ENCODE results near the gene ACO2.
"Not testable (repeated sequence)": the region's sequence is repeated elsewhere in the genome, so short reads cannot be mapped to it uniquely, and the experiment has no call there.

ACO2 gene

DNA sequence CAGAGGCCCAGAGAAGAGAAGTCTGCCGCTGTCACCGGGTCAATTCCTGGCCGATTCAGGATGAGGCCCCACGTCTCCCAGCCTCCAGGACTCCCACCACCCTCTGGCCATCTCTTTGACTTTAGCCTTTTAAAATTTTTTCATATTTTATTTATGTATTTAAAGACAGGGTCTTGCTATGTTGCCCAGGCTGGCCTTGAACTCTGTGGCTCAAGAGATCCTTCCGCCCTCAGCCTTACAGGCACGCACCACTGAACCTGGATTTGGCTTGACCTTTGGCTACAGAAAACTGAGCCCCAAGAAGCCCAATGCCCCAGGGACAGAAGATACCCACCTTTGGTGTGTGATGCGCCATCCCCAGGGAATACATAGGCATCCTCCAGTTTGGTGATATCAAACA lies 71.4 kb downstream of the ACO2 start:
- DNase-seq (ENCODE audit: low read depth): no peak

DNA sequence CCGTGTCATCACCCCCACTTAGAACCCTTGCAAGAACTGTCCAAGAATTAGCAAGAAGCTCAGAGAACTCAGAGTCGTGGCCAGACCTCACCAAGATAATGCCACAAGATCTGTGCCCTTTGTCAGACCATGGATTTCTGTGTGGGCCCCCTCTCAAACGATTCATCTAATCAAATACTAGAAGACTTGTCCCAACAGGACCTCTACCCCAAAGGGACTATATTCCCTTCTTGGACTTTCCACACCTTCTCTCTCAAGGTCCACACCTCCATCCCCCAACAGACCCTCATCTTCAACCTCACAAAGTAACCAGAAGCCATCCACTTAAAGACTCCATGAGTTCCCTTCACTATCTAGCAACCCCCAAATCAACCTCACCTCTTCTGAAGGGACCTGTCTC lies 72.6 kb downstream of the ACO2 start:
- DNase-seq (ENCODE audit: low read depth): no peak

- DNase-seq (ENCODE audit: low read depth): no peak
Observed at GRCh38 chr22:41542224-41542623, 73.3 kb downstream of the ACO2 start.

- peak; percentile 96 for DNase-seq (ENCODE audit: low read depth)
Observed at GRCh38 chr22:41543854-41544670, 75.1 kb downstream of the ACO2 start, which contains the start of gene POLR3H. TSS of gene POLR3H (minus strand) at chr22:41544470. CDS start at chr22:41544101, 369 bp downstream.

DNA sequence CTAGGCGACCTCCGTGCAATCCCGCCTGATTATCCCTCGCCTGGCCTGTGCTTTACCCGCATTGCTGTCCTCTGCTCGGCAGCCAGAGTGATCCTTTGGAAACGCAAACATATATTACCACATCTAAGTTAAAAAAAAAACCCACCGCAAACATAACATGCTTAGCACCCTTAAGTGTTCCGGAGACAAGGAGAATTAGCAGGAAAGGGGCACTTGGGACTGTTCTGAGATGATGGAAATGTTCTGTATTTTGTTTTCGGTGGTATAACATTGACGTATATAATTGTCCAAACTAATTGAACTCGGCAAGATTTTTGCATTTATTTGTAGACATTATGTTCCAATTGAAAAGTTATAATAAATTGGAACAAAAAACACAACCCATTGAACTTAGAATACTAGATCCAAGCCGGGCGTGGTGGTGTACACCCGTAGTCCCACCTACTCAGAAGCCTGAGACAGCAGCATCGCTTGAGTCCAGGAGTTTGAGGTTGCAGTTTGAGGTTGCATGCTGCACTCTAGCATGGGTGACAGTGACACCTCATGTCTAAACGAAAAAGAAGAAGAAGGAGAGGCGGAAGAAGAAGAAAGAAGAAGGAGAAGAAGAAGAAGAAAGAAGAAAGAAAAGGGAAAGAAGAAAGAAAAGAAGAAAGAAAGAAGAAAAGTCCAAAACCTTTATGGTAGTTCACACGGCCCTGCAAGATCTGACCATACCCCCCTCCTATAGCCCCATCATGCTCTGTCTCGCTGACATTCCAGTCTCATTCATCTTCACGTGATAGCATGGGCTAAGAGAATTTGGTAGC lies 76.0 kb downstream of the ACO2 start:
- no peak for DNase-seq (ENCODE audit: low read depth)

- DNase-seq (ENCODE audit: low read depth): no peak
Observed at GRCh38 chr22:41548830-41549211, 79.9 kb downstream of the ACO2 start.

GRCh38 chr22:41550952-41551491 lies 82.1 kb downstream of the ACO2 start:
- DNase-seq (ENCODE audit: low read depth): no peak

DNA sequence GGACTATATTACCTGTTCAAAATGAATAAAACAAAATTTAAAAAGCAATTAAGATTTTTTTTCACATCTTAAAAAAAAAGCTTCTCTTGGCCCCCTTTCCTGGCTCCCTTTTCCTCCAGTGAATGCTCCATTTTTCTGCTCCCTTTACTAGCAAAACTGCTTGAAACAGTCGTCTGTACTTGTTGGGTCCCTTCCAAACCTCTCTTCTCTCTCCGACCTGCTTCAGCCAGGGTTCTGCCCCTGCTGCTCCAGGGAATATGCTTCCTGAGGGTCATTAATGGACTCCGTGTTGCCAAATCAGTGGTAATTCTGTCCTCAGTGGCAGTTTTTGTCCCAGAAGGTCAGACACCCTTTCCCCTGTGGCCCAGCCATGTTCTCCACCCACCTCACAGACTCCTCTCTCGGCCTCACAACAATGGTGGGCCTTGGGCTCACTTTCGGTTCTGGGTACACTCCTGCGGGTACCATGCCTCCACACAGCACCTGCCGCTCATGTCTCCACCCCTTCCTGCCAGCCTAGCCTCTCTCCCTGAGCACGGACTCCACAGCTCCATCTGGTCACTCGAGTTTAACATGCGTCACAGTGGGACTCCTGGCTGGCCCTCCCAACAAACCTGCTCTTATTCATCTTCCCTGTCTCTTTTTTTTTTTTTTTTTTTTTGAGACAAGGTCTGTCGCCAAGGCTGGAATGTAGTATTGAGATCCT lies 83.1 kb downstream of the ACO2 start:
- DNase-seq (ENCODE audit: low read depth): no peak

DNA sequence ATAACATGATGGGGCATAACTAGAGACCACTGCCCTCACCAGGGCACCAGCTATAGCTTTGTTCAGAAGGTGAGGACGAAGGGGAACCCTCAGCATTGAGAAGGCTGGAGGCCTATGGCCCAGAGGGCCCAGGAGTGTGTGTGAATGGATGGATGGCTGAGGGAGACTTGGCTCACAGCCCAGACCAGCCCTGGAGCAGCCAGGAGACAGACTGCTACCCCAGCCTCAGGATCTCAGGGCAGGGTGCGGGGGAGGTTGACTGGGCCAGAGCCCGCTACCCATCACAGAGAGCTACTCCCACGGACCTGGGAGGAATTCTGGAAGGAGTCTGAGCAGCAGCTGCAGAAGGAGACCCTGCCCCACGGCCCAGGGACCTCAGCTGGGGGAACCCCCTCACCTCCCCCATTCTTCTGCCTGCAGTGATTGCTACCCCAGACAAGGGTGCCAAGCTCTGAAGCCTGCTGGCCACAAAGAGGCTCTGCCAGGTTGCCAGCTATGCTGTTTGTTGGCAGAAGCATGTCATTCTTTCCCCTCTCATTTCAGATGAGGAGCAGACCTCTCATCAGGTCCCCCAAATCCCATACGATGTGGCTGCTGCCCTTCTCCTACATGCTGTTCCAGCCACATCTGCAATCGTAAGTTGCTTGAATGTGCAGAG lies 86.5 kb downstream of the ACO2 start:
- no peak for DNase-seq (ENCODE audit: low read depth)

GRCh38 chr22:41556561-41556960 lies 87.6 kb downstream of the ACO2 start:
- no peak for DNase-seq (ENCODE audit: low read depth)

DNA sequence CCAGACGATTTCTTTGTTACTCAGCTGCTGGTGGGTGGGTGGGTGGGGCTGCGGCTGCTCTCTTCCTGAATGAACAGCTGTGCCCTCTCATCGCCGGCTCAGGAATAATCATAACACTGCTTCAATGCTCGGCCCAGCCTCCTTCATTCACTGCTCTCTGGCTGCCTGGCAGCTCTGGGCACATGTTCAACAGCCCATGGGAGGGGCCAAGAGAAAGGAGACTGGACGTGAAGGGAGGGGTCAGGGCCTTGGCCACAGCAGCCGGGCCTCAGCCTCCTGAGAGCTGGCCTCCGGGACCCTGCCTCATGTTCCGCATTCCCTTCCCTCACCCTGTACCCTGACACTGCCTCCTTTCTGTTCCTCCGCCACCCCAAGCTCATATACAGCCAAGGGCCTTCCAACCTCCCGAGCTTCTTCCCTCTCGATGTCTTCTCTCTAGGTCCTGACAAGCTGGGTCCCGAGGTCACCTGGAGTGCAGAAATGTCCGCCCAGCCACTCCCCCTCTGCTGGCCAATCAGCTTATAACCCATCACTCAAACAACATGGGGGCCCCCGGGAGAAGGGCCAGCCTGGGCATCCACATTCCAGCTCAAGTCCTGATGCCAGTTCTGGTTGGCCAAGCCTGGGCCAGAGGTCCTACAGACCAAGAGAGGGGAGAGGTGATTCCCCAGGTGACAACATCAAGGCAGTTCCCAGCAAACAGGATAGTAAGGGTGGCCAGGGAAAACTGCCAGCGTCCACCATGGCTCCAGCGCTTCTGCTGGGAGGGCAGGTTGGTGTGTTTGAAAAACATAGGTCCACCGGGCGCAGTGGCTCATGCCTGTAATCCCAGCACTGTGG lies 88.7 kb downstream of the ACO2 start:
- DNase-seq (ENCODE audit: low read depth): no peak

DNA sequence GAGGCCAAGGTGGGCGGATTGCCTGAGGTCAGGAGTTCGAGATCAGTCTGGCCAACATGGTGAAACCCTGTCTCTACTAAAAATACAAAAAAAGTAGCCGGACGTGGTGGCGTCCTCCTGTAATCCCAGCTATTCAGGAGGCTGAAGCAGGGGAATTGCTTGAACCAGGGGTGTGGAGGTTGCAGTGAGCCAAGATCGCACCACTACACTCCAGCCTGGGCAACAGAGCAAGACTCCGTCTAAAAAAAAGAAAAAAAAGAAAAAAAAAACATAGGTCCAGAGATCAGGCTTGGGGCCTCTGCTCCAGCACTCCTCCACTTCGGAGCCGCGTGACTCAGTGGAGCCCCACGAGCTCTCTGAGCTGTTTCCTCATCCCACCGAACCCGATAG lies 89.3 kb downstream of the ACO2 start:
- DNase-seq (ENCODE audit: low read depth): not testable (repeated sequence)

GRCh38 chr22:41560095-41560471 lies 91.2 kb downstream of the ACO2 start:
- no peak for DNase-seq (ENCODE audit: low read depth)

GRCh38 chr22:41561335-41561734 lies 92.4 kb downstream of the ACO2 start:
- no peak for DNase-seq (ENCODE audit: low read depth)

DNA sequence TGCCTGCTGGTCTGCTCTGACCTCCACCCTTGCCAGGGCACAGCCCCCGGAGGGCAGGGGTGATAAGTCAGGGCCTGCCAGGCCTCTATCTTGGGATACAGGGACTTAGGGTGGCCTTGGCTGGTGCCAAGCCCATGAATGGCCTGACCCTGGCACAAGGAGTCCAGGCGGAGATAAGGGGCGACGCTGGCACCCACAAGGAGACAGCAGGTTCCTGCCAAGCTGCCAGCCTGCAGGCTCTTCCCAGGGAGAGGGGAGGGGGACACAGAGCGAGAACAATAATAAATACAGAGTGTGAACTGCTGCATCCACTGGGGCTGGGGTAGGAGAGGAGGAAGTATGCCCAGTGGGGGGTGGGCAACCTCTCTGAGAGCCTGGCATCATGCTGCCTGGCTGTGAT lies 92.9 kb downstream of the ACO2 start:
- DNase-seq (ENCODE audit: low read depth): no peak

GRCh38 chr22:41562461-41562860 lies 93.5 kb downstream of the ACO2 start:
- no peak for DNase-seq (ENCODE audit: low read depth)

DNA sequence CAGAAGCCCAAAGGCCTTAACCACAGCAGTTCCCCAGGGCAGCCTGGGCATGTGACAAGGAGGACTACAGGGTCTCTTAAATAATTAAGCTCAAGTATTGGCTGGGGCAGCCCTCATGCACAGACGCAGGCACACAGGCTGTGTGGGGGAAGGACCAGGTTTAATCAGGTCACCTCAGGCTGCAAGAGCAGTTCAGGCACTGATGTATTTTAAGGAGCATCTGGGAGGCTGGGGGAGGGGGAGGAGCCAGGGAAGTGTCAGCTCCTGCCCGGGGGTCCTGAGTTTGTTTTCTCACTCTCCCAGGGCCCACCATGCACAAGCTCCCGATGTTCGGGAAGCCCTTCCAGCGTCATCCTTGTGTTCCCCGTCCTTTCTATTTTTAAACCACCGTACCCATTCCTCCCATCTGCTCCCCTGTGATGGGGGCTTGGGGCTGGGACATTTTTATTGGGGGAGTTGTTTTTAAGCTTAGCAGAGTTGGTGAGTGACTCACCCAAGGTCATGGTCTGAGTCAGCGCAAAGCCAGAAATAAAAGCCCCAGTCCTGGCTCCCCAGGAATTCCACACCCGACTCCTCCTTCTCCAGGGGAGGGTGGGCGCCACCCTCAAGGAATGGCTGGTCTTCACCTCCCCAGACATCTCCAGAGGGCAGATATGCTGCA lies 94.3 kb downstream of the ACO2 start:
- no peak for DNase-seq (ENCODE audit: low read depth)

DNA sequence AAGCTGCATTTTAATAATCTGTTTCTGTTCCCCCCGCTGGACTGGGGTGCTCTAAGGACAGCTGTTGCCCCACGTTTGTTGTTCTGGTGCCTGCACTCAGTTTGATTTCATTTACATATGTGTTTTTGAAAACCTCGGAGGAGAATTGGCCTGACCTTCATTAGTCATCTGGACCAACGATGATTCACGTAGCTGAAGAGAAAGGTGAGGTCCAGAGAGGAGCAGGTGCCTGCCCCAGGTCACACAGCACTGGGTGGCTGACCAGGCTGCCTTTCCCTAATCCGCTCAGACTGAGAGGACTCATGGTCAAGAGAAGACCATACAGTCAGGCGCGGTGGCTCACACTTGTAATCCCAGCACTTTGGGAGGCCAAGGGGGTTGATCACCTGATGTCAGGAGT lies 95.6 kb downstream of the ACO2 start:
- DNase-seq (ENCODE audit: low read depth): no peak

- DNase-seq (ENCODE audit: low read depth): no peak
Observed at GRCh38 chr22:41565403-41566054, 96.6 kb downstream of the ACO2 start.

DNA sequence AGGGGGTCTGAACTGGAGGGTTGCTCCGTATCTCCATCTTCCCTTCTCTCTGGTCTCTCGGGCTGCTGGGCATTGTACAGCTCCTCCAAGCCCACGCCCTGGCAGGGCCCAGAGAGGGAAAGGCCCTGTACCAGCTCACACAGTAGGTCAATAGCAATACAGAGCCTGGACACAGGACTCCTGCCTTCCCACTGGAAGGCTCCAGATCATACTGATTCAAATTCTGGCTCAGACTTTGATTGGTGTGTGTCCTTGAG lies 98.5 kb downstream of the ACO2 start:
- no peak for DNase-seq (ENCODE audit: low read depth)

All from stimulated activated CD8-positive, alpha-beta memory T cell treated with anti-CD3 and anti-CD28 coated beads, Interleukin-4, amount 100 ng/mL, for 24 hours (primary cell).